HG02885 (cell line): ENCODE data around the gene INPP4A.
"Not testable (repeated sequence)": the region's sequence is repeated elsewhere in the genome, so short reads cannot be mapped to it uniquely, and the experiment has no call there.

Experiments used
- ATAC-seq: cut with Tn5 transposase; IDR thresholded peaks from one replicate; pipeline ENCODE4 v1.9.1; 2021; ENCODE audit warnings: mild to moderate bottlenecking; ENCODE audit not compliant: unreplicated experiment, poor library complexity

The INPP4A gene

DNA sequence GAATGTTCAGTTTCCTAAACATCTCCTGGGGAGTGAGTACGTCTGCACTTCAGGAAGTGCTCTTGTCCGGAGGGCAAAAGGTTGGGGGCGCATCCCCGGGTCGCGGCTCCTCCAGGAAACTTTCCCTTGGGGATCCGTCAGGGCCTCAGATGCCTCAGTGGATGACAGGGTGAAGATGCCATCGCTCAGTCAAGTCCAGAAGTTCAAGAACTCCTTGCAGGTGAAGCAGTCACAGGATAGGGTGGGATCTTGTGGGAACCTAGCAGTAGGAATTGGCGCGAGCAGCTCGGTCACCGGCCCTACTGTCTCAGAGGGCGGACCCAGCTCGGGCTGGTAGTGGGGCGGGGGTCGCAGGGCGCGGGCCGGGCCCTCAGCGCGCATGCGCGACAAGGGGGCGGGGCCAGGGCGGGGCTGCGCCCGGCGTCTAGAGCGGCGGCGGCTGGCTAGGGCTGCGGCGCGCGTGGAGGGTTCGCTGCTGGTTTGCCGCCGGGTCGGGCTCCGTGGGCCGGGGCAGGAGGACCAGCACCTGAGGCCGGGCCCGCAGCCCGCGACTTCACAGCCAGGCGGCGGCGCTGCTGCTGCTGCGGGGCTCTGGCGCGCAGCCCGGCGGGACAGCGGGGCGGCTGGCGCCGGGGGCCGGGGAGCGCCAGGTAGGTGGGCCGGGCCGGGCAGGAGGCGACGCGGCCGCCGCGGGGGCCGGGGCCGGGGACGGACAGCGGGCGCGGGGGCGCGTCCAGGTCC, at the start of gene INPP4A:
INPP4A (plus strand) TSS at position 423 of the 741 bp plus-strand sequence. CDS start 75,191 bp downstream, outside the sequence.
- peak; percentile 88 for ATAC-seq

- no peak for ATAC-seq
Measured at GRCh38 chr2:98395977-98396376, 48.7 kb upstream of the INPP4A start.

DNA sequence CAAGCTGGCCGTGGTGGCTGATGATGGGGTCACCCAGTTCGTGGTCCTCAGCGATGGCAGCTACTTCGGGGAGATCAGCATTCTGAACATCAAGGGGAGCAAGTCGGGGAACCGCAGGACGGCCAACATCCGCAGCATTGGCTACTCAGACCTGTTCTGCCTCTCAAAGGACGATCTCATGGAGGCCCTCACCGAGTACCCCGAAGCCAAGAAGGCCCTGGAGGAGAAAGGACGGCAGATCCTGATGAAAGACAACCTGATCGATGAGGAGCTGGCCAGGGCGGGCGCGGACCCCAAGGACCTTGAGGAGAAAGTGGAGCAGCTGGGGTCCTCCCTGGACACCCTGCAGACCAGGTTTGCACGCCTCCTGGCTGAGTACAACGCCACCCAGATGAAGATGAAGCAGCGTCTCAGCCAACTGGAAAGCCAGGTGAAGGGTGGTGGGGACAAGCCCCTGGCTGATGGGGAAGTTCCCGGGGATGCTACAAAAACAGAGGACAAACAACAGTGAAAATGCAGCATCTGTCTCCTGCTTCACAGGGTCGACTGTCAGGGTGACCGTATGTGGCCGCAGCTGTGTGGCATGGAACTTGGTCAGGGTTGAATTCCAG, 47.8 kb upstream of the INPP4A start:
- ATAC-seq = no peak

- ATAC-seq = no peak
Measured at GRCh38 chr2:98399140-98399539, 45.5 kb upstream of the INPP4A start.

GRCh38 chr2:98403878-98404277, 40.8 kb upstream of the INPP4A start:
- ATAC-seq = no peak

GRCh38 chr2:98404556-98405250, 40.0 kb upstream of the INPP4A start:
- ATAC-seq = no peak

- ATAC-seq = no peak
Measured at GRCh38 chr2:98405301-98405700, 39.4 kb upstream of the INPP4A start.

DNA sequence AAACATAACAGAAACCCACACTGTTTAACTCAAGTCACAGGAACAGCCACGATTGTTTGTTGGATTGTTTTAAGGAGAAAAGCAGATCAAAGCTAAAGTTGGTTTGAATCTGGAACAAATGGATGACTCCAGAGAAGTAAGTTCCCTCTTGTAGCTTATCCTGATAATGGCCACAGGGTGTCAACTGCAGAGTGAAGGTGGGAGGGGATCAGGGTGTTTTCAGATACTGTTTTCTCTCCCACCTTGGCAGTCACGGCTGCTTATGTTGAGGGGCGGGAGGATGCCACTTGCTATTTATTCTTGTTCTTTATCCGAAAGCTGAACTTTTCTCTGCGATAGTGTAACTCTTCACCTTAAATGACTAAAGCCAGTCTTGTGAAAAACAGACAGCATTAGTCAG, 36.5 kb upstream of the INPP4A start:
- ATAC-seq = no peak

GRCh38 chr2:98412751-98413458, 31.8 kb upstream of the INPP4A start:
- ATAC-seq = peak; percentile 80

DNA sequence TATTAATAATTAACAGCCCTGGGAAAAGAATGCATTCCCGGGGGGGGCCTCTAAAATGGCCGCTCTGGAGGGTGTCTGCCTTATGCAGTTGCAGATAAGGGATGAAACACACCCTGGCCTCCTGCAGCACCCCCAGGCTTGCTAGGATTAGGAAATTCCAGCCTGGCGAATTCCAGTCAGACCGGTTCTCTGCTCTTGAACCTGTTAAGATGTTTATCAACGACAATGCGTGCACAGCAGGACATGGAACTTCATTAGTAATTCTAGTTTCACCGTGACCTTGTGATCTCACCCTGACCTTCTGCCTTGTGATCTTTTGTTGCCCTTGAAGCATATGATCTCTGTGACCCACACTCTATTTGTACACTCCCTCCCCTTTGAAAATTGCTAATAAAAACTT, 30.4 kb upstream of the INPP4A start:
- ATAC-seq = not testable (repeated sequence)

- ATAC-seq = not testable (repeated sequence)
Measured at GRCh38 chr2:98415719-98416248, 28.9 kb upstream of the INPP4A start.

GRCh38 chr2:98416383-98417159, 28.1 kb upstream of the INPP4A start:
- no peak for ATAC-seq

DNA sequence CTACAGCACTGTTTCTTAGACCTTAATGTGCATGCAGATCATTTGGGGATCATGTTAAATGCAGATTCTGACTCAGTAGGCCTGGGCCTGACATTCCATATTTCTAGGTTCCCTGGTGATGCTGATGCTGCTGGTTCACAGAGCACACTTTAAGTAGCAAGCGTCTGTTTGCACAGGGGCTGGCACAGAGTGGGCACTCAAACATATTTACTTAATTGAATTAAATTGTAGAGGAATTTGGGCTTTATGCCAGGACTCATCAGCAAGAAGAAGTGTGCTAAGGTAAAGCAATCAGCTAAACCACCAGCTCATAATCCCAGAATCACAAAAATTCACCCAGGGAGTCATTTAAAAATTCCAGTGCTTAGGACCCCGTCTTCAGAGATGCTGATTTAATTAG, 25.1 kb upstream of the INPP4A start:
- no peak for ATAC-seq

- ATAC-seq = no peak
Measured at GRCh38 chr2:98419977-98420725, 24.5 kb upstream of the INPP4A start.

DNA sequence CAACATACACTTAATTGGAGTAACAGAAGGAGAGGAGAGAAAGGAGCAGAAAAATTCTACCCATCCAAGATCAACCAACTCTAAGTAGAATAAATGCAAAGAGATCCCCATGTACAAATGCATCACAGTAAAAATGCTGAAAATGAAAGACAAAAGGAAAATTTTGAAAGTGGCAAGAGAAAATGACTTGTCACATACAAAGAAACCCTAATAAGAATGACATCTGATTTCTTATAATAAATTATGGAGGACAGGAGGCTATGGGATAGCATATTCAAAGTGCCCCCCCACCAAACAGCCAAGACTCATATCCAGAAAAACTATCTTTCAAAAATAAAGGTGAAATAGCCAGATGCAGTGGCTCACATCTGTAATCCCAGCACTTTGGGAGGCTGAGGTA, 22.2 kb upstream of the INPP4A start:
- ATAC-seq = no peak

DNA sequence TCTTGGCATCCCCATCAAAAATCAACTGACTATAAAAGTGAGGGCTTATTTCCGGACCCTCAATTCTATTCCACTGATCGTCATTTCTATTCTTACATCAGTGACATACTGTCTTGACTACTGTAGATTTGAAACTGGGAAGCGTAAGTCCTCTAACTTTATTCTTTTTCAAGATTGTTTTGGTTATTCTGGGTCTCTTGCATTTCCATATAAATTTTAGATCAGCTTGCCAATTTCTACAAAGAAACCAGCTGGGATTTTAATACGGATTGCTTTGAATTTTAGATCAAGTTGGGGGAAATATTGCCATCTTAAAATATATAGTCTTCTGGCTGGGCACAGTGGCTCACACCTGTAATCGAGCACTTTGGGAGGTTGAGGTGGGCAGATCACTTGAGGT, 17.9 kb upstream of the INPP4A start:
- ATAC-seq = no peak

GRCh38 chr2:98432145-98432544, 12.5 kb upstream of the INPP4A start:
- ATAC-seq = no peak

- ATAC-seq = no peak
Measured at GRCh38 chr2:98433363-98433964, 11.2 kb upstream of the INPP4A start.

GRCh38 chr2:98434492-98434891, 10.2 kb upstream of the INPP4A start:
- no peak for ATAC-seq
